Measurements from ENCODE around the gene CALML3. TPM values are rescaled to one million over a fixed set of nuclear protein-coding genes. Genes with fewer than 3 reads are reported as not detected.

The CALML3 gene
- total RNA-seq, 2 experiments from 2014 or later: not detected

DNA sequence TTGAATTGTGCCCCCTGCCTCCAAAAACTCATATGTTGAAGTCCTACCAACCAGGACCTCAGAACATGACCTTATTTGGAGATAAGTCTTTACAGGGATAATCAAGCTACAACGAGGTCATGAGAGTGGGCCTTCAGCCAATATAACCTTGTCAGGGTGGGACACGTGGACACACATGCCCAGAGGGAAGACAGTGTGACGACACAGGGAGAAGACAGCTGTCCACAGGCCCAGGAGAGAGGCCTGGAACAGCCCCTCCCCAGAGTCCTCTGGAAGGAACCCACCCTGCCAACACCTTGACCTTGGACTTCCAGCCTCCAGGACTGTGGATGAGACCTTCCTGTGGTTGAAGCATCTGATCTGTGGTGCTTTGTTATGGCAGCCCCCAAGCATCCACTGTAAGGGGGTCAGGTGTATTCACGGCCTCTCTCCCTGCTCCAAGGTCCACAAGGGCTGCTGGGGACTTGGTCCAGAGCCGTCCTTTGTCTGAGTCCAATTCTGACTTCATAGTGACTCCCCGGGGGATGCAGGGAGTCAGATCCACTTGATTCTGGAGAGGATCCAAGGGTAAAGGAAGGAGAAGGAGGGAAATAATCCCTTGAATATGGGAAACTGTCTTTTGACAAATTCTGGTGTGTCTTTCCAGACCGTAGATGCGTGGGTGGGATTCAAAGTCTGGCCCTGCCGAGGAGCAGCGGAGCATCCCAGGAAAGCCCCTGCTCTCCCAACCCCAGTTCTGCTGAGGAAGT, 7.0 kb downstream of the CALML3 start:
- Histone ChIP-seq H3K9me2 (ENCODE audit: insufficient read depth, low read length) (no peaks in the 10 kb centered on the region), H3K4me1 (ENCODE audit: insufficient read depth, low read length, poor library complexity, severe bottlenecking) (no peaks in the 10 kb centered on the region), H3K4me3 (ENCODE audit: low read depth, low read length, poor library complexity, severe bottlenecking) (no peak overlapping the region), H2AFZ (ENCODE audit: low read length) (no peak overlapping the region), H4K20me1 (ENCODE audit: insufficient read depth, low read length) (no peaks in the 10 kb centered on the region), H3K79me2 (ENCODE audit: insufficient read depth, low read depth, low read length) (no peaks in the 10 kb centered on the region), H3K9me3 (ENCODE audit: low read length) (no peaks in the 10 kb centered on the region), H3K4me2 (ENCODE audit: low read length) (no peak overlapping the region), H3K27ac (ENCODE audit: low read depth, low read length, poor library complexity, severe bottlenecking) (no peak overlapping the region), H3K36me3 (ENCODE audit: insufficient read depth, low read length) (no peaks in the 10 kb centered on the region)
- ChIA-PET CTCF (ENCODE audit: unreplicated experiment) (no interaction called here), POLR2A (interaction anchor here (2.3 kb wide), 1 partner anchor 18 kb away, joined by 5 read pairs; no protein-coding TSS in a partner anchor)
- no peak for DNase-seq (ENCODE audit: low spot score)
- no peak for TF ChIP-seq EZH2phosphoT487 (IDR thresholded peaks at IDR 0.05; ENCODE audit: borderline replicate concordance, low read depth, low read length)
- TF ChIP-seq, protein P1, sequence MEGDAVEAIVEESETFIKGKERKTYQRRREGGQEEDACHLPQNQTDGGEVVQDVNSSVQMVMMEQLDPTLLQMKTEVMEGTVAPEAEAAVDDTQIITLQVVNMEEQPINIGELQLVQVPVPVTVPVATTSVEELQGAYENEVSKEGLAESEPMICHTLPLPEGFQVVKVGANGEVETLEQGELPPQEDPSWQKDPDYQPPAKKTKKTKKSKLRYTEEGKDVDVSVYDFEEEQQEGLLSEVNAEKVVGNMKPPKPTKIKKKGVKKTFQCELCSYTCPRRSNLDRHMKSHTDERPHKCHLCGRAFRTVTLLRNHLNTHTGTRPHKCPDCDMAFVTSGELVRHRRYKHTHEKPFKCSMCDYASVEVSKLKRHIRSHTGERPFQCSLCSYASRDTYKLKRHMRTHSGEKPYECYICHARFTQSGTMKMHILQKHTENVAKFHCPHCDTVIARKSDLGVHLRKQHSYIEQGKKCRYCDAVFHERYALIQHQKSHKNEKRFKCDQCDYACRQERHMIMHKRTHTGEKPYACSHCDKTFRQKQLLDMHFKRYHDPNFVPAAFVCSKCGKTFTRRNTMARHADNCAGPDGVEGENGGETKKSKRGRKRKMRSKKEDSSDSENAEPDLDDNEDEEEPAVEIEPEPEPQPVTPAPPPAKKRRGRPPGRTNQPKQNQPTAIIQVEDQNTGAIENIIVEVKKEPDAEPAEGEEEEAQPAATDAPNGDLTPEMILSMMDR (conservative IDR thresholded peaks at IDR 0.05; ENCODE audit: low read length): no peak
- intact Hi-C loops (cut with micrococcal nuclease; ENCODE audit: unreplicated experiment): no loop called here
- no TSS peak for BruUV-seq (replicated peaks)

DNA sequence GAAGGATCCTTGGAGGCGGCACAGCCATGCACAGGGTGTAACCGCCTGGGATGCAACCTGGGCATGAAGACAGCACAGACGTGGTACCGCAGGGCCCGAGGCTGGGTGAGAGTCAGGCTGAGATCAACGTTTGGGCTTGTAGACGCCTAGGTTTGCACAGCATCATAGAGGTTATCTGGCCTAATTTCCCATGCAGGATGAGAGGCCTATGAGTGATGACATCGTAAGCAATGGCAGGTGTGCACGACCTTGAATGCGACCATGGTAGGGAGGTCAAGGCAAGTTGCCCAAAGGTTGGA, 7.5 kb downstream of the CALML3 start:
- Histone ChIP-seq H3K27ac (ENCODE audit: low read depth, low read length, poor library complexity, severe bottlenecking) (no peak overlapping the region), H3K36me3 (ENCODE audit: insufficient read depth, low read length) (no peaks in the 10 kb centered on the region), H3K4me3 (ENCODE audit: low read depth, low read length, poor library complexity, severe bottlenecking) (no peak overlapping the region), H3K79me2 (ENCODE audit: insufficient read depth, low read depth, low read length) (no peaks in the 10 kb centered on the region), H2AFZ (ENCODE audit: low read length) (no peak overlapping the region), H3K4me2 (ENCODE audit: low read length) (no peak overlapping the region), H3K9me3 (ENCODE audit: low read length) (no peaks in the 10 kb centered on the region), H3K4me1 (ENCODE audit: insufficient read depth, low read length, poor library complexity, severe bottlenecking) (no peaks in the 10 kb centered on the region), H4K20me1 (ENCODE audit: insufficient read depth, low read length) (no peaks in the 10 kb centered on the region), H3K9me2 (ENCODE audit: insufficient read depth, low read length) (no peaks in the 10 kb centered on the region)
- no peak for DNase-seq (ENCODE audit: low spot score)
- intact Hi-C loops (cut with micrococcal nuclease; ENCODE audit: unreplicated experiment): no loop called here
- ChIA-PET CTCF (ENCODE audit: unreplicated experiment) (no interaction called here), POLR2A (no interaction called here)
- no TSS peak for BruUV-seq (replicated peaks)
- TF ChIP-seq EZH2phosphoT487 (IDR thresholded peaks at IDR 0.05; ENCODE audit: borderline replicate concordance, low read depth, low read length): no peak
- TF ChIP-seq, protein P1 (conservative IDR thresholded peaks at IDR 0.05; ENCODE audit: low read length): no peak

GRCh38 chr10:5532618-5533097, 7.9 kb downstream of the CALML3 start:
- Histone ChIP-seq H3K4me1 (ENCODE audit: insufficient read depth, low read length, poor library complexity, severe bottlenecking) (no peaks in the 10 kb centered on the region), H2AFZ (ENCODE audit: low read length) (no peak overlapping the region), H3K9me2 (ENCODE audit: insufficient read depth, low read length) (no peaks in the 10 kb centered on the region), H4K20me1 (ENCODE audit: insufficient read depth, low read length) (no peaks in the 10 kb centered on the region), H3K36me3 (ENCODE audit: insufficient read depth, low read length) (no peaks in the 10 kb centered on the region), H3K9me3 (ENCODE audit: low read length) (no peaks in the 10 kb centered on the region), H3K4me2 (ENCODE audit: low read length) (no peak overlapping the region), H3K79me2 (ENCODE audit: insufficient read depth, low read depth, low read length) (no peaks in the 10 kb centered on the region), H3K4me3 (ENCODE audit: low read depth, low read length, poor library complexity, severe bottlenecking) (no peak overlapping the region), H3K27ac (ENCODE audit: low read depth, low read length, poor library complexity, severe bottlenecking) (no peak overlapping the region)
- TF ChIP-seq EZH2phosphoT487 (IDR thresholded peaks at IDR 0.05; ENCODE audit: borderline replicate concordance, low read depth, low read length): no peak
- TF ChIP-seq, protein P1 (conservative IDR thresholded peaks at IDR 0.05; ENCODE audit: low read length): no peak
- no TSS peak for BruUV-seq (replicated peaks)
- ChIA-PET POLR2A (no interaction called here), CTCF (ENCODE audit: unreplicated experiment) (no interaction called here)
- no peak for DNase-seq (ENCODE audit: low spot score)
- intact Hi-C loops (cut with micrococcal nuclease; ENCODE audit: unreplicated experiment): no loop called here
